Bronchial smooth muscle cell (primary cell): Measurements from ENCODE around the gene CXCR3. TPM values are rescaled to one million over a fixed set of nuclear protein-coding genes. Genes with fewer than 3 reads are reported as not detected.

Experiments used
- total RNA-seq: library from RNA; depleted of rRNA; stranded (reverse); fragments of >200 nt; gene quantifications from 2 replicates; pipeline ENCODE4 v1.2.1, GENCODE V29; 2014

The CXCR3 gene
- total RNA-seq, result not detected in 2 replicates

GRCh38 chrX:71618303-71618721 lies at the start of gene CXCR3:
CXCR3 (minus strand) TSS chrX:71618511; CDS start chrX:71618449, 62 bp downstream.

GRCh38 chrX:71667328-71668247 lies 49.3 kb upstream of the CXCR3 start, which contains the start of gene LOC101059915:
LOC101059915 (plus strand) TSS chrX:71667546.

GRCh38 chrX:71578253-71579135 lies 39.8 kb downstream of the CXCR3 start, which contains the start of gene GCNA:
GCNA (plus strand) TSS chrX:71578437; CDS start chrX:71580822, 2,385 bp downstream.

Other genes starting within 250 kb of the CXCR3 start
- 56.1 and 79.6 TPM in 2 replicates for gene OGT, start 85.4 kb downstream of the CXCR3 start, total RNA-seq
- 1.1 and 2.2 TPM in 2 replicates for gene GCNA, start 40.1 kb downstream of the CXCR3 start, total RNA-seq
- not detected in 2 replicates for gene CXorf49, start 99.8 kb upstream of the CXCR3 start, total RNA-seq
- not detected in 2 replicates for gene CXorf49B, start 144.8 kb upstream of the CXCR3 start, total RNA-seq